ENCODE data around the gene SIGLEC7.

The SIGLEC7 gene

DNA sequence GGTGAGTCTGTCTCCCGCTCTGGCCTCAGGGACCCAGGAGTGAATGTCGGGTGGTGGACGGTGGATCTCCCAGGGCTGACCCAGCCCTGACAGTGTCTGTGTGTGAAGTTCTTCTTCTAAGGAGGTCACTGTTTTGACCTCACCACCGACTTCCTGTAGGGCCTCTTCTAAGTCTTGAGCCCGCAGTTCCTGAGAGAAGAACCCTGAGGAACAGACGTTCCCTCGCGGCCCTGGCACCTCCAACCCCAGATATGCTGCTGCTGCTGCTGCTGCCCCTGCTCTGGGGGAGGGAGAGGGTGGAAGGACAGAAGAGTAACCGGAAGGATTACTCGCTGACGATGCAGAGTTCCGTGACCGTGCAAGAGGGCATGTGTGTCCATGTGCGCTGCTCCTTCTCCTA lies at the start of gene SIGLEC7:
Gene SIGLEC7, plus strand, starts transcription at position 183 of the 400 bp plus-strand sequence. Its CDS starts 69 bp downstream, at position 252.
- no peak within 1 kb of the TSS for H3K4me3 ChIP-seq (ENCODE audit: low read depth, low read length)
- TF ChIP-seq, protein P1, sequence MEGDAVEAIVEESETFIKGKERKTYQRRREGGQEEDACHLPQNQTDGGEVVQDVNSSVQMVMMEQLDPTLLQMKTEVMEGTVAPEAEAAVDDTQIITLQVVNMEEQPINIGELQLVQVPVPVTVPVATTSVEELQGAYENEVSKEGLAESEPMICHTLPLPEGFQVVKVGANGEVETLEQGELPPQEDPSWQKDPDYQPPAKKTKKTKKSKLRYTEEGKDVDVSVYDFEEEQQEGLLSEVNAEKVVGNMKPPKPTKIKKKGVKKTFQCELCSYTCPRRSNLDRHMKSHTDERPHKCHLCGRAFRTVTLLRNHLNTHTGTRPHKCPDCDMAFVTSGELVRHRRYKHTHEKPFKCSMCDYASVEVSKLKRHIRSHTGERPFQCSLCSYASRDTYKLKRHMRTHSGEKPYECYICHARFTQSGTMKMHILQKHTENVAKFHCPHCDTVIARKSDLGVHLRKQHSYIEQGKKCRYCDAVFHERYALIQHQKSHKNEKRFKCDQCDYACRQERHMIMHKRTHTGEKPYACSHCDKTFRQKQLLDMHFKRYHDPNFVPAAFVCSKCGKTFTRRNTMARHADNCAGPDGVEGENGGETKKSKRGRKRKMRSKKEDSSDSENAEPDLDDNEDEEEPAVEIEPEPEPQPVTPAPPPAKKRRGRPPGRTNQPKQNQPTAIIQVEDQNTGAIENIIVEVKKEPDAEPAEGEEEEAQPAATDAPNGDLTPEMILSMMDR (conservative IDR thresholded peaks at IDR 0.05; ENCODE audit: low read depth, low read length), result no peak
- no peak for DNase-seq (ENCODE audit: low read depth)

DNA sequence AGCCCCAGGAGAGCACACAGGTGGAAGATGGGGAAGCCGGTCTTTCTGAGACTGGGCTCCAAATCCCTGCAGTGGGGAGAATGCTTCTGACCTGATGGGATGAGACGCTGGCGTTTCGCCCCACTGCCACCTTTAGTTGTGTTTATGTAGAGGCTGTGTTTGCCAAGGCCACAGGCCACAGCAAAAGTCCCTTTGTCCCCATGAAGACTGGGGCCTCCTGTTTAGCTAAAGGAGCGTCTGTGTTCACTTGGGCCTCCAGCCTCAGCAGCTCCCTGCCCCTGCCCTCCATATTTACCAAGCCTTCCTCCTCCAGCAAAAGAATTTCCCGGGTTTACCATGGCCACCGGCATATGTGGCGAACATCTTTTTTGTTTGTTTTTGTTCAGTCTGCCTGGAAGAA lies 49.0 kb upstream of the SIGLEC7 start:
- H3K4me3 ChIP-seq (ENCODE audit: low read depth, low read length), result no peak overlapping the region
- TF ChIP-seq, protein P1 (conservative IDR thresholded peaks at IDR 0.05; ENCODE audit: low read depth, low read length), result no peak
- DNase-seq (ENCODE audit: low read depth), result no peak

DNA sequence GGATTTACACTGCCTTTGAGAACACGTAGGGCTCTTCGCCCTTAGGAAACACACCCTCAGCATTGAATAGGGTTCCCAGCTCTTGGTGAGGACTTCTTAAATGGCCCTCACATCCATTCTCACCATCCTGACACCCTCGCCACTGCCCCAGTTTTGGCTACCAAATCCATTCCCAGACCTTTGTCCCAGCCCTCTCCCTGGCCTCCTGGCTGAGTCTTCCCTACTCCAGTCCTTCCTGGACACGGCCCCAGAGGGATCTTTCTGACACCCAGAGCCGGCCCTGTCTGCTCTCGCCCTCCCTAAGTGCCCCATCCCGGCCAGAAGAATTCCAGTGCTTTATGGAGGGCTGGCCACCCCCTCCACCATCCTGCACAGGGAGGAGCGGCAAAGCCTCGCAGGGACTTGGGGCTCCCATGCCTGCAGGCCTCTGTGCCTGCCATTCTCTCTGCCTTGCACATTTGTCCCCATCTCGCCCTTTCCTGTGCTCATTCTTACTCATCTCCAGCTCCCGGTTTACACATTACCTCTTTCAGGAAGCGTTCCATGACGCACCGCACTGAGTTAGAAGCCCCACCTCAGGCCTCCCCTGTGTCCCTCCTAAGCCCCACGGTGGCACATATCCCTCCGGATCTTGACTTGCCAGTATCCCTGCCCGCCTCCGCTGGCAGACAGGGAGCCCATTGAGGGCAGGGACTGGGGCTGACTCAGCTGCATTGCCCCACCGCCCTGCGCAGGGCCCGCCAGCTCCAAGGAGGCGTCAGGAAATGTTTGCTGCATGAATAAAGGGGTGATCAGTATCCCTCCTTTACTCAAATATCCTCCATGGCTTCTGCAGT lies 48.4 kb upstream of the SIGLEC7 start:
- no peak for DNase-seq (ENCODE audit: low read depth)
- TF ChIP-seq, protein P1 (conservative IDR thresholded peaks at IDR 0.05; ENCODE audit: low read depth, low read length), result no peak
- H3K4me3 ChIP-seq (ENCODE audit: low read depth, low read length), result no peak overlapping the region

DNA sequence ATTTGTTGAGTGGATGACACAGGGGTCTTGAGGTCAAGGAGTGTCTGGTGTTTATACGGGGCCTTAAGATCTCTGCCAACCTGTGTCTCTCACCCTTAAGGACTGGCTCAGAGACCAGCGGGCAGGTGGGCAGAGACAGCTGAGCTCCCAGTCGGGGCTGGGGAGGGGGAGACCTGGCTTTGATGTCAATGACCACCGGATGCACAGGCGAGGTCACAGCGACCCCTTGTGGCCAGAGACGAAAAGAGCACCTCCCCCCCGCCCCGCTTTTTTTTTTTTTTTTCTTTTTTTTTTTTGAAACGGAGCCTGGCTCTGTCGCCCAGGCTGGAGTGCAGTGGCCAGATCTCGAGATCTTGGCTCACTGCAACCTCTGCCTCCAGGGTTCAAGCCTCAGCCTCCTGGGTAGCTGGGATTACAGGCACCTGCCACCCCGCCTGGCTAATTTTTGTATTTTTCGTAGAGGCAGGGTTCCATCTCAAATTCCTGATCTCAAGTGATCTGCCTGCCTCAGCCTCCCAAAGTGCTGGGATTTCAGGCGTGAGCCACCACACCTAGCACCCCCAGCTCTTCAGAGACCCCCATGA lies 47.3 kb upstream of the SIGLEC7 start:
- TF ChIP-seq, protein P1 (conservative IDR thresholded peaks at IDR 0.05; ENCODE audit: low read depth, low read length), result peak; percentile 77
- no peak for DNase-seq (ENCODE audit: low read depth)
- no peak overlapping the region for H3K4me3 ChIP-seq (ENCODE audit: low read depth, low read length)

DNA sequence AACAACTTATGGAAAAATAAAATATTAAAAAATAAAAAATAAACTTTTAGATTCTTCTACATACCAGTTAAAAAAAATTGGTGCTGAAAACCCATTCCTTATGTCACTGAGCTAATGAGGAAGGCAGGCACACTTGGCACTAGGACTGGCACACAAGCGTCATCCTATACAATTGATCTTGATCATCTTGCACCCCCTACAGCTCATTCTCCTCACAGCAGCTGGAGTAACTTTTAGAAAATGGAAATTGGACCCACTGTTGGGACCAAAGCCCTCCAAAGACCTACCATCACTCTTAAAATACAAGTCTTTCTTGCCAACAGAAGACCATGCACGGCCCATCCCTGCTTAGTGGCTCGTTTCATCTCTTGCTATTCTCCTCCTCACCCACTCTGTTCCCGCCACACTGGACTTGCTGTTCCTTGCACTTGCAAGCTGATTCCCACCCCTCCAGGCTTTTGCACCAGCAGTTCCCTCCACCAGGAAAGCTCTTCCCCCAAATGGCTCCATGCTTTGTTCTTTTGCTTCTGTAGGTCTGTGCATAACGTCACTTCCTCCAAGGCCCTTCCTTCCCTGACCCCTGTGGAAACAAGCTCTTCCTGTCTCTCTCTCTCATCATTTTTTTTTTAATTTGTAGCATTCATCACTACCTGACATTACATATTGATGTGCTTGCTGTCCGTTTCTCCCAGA lies 45.5 kb upstream of the SIGLEC7 start:
- H3K4me3 ChIP-seq (ENCODE audit: low read depth, low read length), result no peak overlapping the region

DNA sequence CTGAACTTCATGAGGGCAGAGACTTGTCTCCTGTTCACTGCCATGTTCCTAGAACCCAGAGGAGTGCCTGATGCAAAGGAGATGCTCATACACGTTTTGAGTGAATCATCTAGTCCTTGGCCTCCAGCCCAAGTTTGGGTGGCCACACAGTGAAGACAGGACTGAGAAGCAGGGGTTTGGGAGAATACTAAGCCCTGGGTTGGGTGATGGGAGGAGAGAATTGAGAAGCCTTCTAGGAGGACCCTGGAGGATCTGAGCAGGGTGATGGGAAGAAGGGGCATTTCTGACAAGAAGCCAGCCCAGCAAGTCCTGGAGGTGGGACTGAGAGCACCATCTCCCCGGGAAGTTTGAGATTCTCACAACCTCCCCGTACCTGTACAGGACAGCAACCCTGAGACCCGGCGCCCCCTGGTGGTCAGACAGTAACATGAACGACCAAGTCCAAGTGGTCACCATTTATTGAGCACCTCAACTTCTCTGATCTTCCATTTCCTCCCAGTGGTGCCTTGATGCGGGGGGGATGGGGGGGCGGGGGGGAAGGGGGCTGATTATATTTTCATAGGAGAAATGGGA lies 44.8 kb upstream of the SIGLEC7 start:
- peak; percentile 71 for DNase-seq (ENCODE audit: low read depth)
- H3K4me3 ChIP-seq (ENCODE audit: low read depth, low read length), result no peak overlapping the region
- TF ChIP-seq, protein P1 (conservative IDR thresholded peaks at IDR 0.05; ENCODE audit: low read depth, low read length), result peak; percentile 75

More for the DNA sequence above, 45.5 kb upstream of the SIGLEC7 start:
- TF ChIP-seq, protein P1 (conservative IDR thresholded peaks at IDR 0.05; ENCODE audit: low read depth, low read length), result peak; percentile 45
- DNase-seq (ENCODE audit: low read depth), result no peak
